Retinal pigment epithelial cell (primary cell): ENCODE results near the gene CRIP1.

Source experiments
- DNase-seq: peaks from one replicate; pipeline ENCODE4 v3.0.0-alpha.2; 2010; ENCODE audit warnings: low read depth
- H3K4me3 ChIP-seq: 2 replicates; pipeline ENCODE4 v1.5.1; 2011; ENCODE audit warnings: mild to moderate bottlenecking, low read length, control low read depth, moderate library complexity
- TF ChIP-seq, protein P1 (sequence below): conservative IDR thresholded peaks from 2 replicates; pipeline ENCODE4 v1.5.1; 2011; ENCODE audit warnings: low read depth, low read length, control low read depth, inconsistent platforms

The CRIP1 gene

DNA sequence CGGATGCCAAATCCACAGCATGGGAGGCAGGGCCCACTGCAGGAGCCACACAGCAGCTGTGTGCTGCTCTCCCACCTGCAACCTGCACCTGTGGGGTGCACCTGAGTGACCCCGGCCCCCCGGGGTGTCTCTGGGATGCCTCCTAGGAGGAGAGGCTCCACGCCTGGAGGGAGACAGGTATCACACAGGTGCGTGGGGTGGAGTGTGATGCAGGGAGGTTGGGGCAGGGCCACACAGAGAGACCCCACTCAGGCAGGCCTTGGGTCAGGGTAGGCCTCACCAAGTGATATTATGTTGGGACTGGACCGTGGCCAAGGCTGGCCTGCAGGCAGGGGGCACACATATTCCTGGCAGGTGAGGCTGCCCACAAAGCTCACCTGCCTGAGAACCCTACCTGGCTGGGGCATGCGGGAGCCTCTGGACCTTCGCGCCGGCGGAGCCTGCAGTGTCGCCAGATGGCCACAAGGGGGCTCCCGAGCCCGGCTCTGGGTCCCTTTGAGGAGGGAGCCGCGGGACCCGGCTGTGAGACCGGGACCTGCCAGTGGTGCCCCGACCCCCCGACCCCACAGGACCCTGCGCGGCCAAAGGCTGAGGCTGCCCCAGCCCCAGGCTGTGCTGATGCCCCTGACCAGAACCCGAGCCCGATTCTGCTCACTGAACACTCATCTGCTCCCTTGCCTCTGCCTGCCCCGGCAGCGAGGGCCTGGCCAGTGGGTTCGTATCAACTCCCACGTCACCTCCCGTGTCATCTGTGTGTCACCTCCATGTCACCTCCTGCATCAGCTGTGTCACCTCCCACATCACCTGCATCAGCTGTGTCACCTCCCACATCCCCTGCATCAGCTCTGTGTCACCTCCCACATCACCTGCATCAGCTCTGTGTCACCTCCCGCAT lies 51.1 kb downstream of the CRIP1 start:
- TF ChIP-seq, protein P1, sequence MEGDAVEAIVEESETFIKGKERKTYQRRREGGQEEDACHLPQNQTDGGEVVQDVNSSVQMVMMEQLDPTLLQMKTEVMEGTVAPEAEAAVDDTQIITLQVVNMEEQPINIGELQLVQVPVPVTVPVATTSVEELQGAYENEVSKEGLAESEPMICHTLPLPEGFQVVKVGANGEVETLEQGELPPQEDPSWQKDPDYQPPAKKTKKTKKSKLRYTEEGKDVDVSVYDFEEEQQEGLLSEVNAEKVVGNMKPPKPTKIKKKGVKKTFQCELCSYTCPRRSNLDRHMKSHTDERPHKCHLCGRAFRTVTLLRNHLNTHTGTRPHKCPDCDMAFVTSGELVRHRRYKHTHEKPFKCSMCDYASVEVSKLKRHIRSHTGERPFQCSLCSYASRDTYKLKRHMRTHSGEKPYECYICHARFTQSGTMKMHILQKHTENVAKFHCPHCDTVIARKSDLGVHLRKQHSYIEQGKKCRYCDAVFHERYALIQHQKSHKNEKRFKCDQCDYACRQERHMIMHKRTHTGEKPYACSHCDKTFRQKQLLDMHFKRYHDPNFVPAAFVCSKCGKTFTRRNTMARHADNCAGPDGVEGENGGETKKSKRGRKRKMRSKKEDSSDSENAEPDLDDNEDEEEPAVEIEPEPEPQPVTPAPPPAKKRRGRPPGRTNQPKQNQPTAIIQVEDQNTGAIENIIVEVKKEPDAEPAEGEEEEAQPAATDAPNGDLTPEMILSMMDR, result peak; percentile 93
- DNase-seq, result no peak
- no peak overlapping the region for H3K4me3 ChIP-seq
